ENCODE measurements around the gene RHOU. TPM values are rescaled to one million over a fixed set of nuclear protein-coding genes. Genes with fewer than 3 reads are reported as not detected.

RHOU gene
- total and polyA plus RNA-seq, 10 of the 15 experiments (the other 5 are each of a cell fraction or from before 2014, with no cell fraction given): not detected

GRCh38 chr1:228781161-228781808 is 46.0 kb downstream of the RHOU start (continued):
- TF ChIP-seq JUNB (IDR thresholded peaks at IDR 0.05) (no peak), ZNF687 (IDR thresholded peaks at IDR 0.05) (no peak)

GRCh38 chr1:228781809-228782661 is 46.8 kb downstream of the RHOU start:
- CTCF ChIA-PET: no interaction called here
- H3K27me3 ChIP-seq (replicated peaks in 1 of 2; ENCODE audit: control insufficient read depth in 2 of 2, insufficient read depth in 2 of 2, low read length in 1 of 2): peaks cover 0 to 1% of the 10 kb centered on the region in 2 experiments; a peak in 1 of 4 replicates

More at GRCh38 chr1:228781809-228782661, 46.8 kb downstream of the RHOU start:
- H2AFZ ChIP-seq (ENCODE audit: control insufficient read depth, low read depth, low read length): no peak overlapping the region
- no peaks in the 10 kb centered on the region for H3K36me3 ChIP-seq (ENCODE audit: control insufficient read depth in 2 of 2, insufficient read depth in 2 of 2, low read length in 1 of 2)
- TF ChIP-seq SMARCA5 (IDR thresholded peaks at IDR 0.05) (no peak), NBN (IDR thresholded peaks at IDR 0.05) (0 out of 2 replicates have a peak, but pooled peaks have one; percentile 16)
- H3K27ac ChIP-seq (ENCODE audit: control insufficient read depth, insufficient read depth): no peak overlapping the region
- H4K20me1 ChIP-seq (ENCODE audit: control insufficient read depth, insufficient read depth): no peaks in the 10 kb centered on the region
- POLR2A ChIA-PET: no interaction called here
- BruUV-seq (replicated peaks): no TSS peak
- RAD21 ChIA-PET (ENCODE audit: unreplicated experiment): no interaction called here
- in situ Hi-C loops (cut with MboI) (no loop called here), intact Hi-C loops (cut with micrococcal nuclease; ENCODE audit: unreplicated experiment) (no loop called here)
- H3K4me2 ChIP-seq (ENCODE audit: control insufficient read depth, insufficient read depth): no peak overlapping the region
- no peak for ATAC-seq
- H3K4me3 ChIP-seq: no peak overlapping the region
- no peaks in the 10 kb centered on the region for H3K79me2 ChIP-seq (ENCODE audit: control insufficient read depth, insufficient read depth, low read length)
- DNase-seq (ENCODE audit: low read depth, low spot score): no peak
- no peaks in the 10 kb centered on the region for H3K9me3 ChIP-seq (replicated peaks; ENCODE audit: control insufficient read depth, insufficient read depth, low read length)
- no peak overlapping the region for H3K9ac ChIP-seq (ENCODE audit: control insufficient read depth, insufficient read depth, low read length)
- peak; percentile 78 for FAIRE-seq
- SMC1A ChIA-PET (ENCODE audit: uncharacterized antibody, unreplicated experiment): no interaction called here
- WGBS (ENCODE audit: insufficient coverage, insufficient replicate concordance, low lambda C conversion rate, missing lambda C conversion rate): 46% methylated on average over 10 of the region's 10 CpGs
- H3K4me1 ChIP-seq (ENCODE audit: control insufficient read depth, insufficient read depth, low read length): no peaks in the 10 kb centered on the region

All from GM12878 (cell line).